H1 (cell line): Measurements from ENCODE around the gene ECSIT. TPM values are rescaled to one million over a fixed set of nuclear protein-coding genes. Genes with fewer than 3 reads are reported as not detected.

Source experiments
- CTCF ChIA-PET: fragments of 300-600 bp; sonication (Branson Sonifier 250); formaldehyde crosslinking; loops from one replicate; lab custom pipeline; 2021; ENCODE audit not compliant: partially characterized antibody; lab: Charles Lee
- POLR2A ChIA-PET: fragments of 300-600 bp; sonication (Branson Sonifier 250); formaldehyde crosslinking; loops from one replicate; lab custom pipeline; 2021; ENCODE audit warnings: inconsistent platforms; ENCODE audit not compliant: partially characterized antibody; lab: Charles Lee
- DNase-seq, 2 experiments: peaks; one replicate each; pipeline versions ENCODE4 v3.0.0 to v3.0.0-alpha.2; 2010 to 2022; ENCODE audit warnings: low spot score in 2 of 2, low read depth in 1 of 2, mixed read lengths in 1 of 2
- FAIRE-seq: peaks from 2 replicates; lab custom pipeline; 2011; peaks lifted over from hg19 to GRCh38; lab: Jason Lieb, UNC
- H2AFZ ChIP-seq: 2 replicates; pipeline ENCODE4 v1.8.1; 2012; ENCODE audit warnings: low read length, inconsistent platforms
- H2AK5ac ChIP-seq: 2 replicates; pipeline ENCODE4 v1.6.1; 2013; ENCODE audit warnings: low read depth, low read length
- H2BK120ac ChIP-seq: replicated peaks from 2 replicates; pipeline ENCODE3; 2013; ENCODE audit warnings: low read depth, low read length, inconsistent platforms
- H2BK12ac ChIP-seq: 2 replicates; pipeline ENCODE4 v1.6.1; 2013; ENCODE audit warnings: low read depth, low read length
- H2BK15ac ChIP-seq: 2 replicates; pipeline ENCODE4 v1.6.1; 2013; ENCODE audit warnings: low read length
- H2BK20ac ChIP-seq: 2 replicates; pipeline ENCODE4 v1.6.1; 2013; ENCODE audit warnings: low read length
- H2BK5ac ChIP-seq: 2 replicates; pipeline ENCODE4 v1.6.1; 2013; ENCODE audit warnings: low read depth, low read length
- H3K14ac ChIP-seq: 2 replicates; pipeline ENCODE4 v1.6.1; 2013; ENCODE audit warnings: inconsistent platforms; ENCODE audit not compliant: insufficient read length
- H3K18ac ChIP-seq: 2 replicates; pipeline ENCODE4 v1.6.1; 2013; ENCODE audit warnings: low read length; ENCODE audit errors: extremely low read depth
- H3K23ac ChIP-seq: 2 replicates; pipeline ENCODE4 v1.6.1; 2013; ENCODE audit warnings: inconsistent platforms; ENCODE audit not compliant: insufficient read length
- H3K23me2 ChIP-seq: 2 replicates; pipeline ENCODE4 v1.6.1; 2013; ENCODE audit warnings: low read depth, low read length
- H3K27ac ChIP-seq: 2 replicates; pipeline ENCODE4 v1.6.1; 2011; ENCODE audit warnings: low read depth, low read length, inconsistent platforms
- H3K27me3 ChIP-seq, 4 experiments: replicated peaks in 1 of 4; 1 replicate in 1 of 4; 2 replicates in 3 of 4; pipeline versions ENCODE4 v1.6.1 to v1.8.1; 2011 to 2013; ENCODE audit warnings: low read length in 3 of 4, mild to moderate bottlenecking in 3 of 4, inconsistent platforms in 2 of 4, mixed read lengths in 2 of 4, moderate library complexity in 1 of 4; ENCODE audit not compliant: control insufficient read depth in 3 of 4, insufficient read depth in 3 of 4; ENCODE audit errors: extremely low read depth in 1 of 4
- H3K36me3 ChIP-seq, 4 experiments: 2 replicates each; pipeline versions ENCODE4 v1.6.1 to v1.8.1; 2011 to 2013; ENCODE audit warnings: mild to moderate bottlenecking in 4 of 4, low read length in 3 of 4, moderate library complexity in 2 of 4, control low read depth in 1 of 4, inconsistent platforms in 1 of 4; ENCODE audit not compliant: insufficient read depth in 4 of 4, control insufficient read depth in 2 of 4
- H3K4ac ChIP-seq: replicated peaks from 2 replicates; pipeline ENCODE3; 2013; ENCODE audit warnings: low read length, low read depth, mixed read lengths, inconsistent platforms; ENCODE audit not compliant: insufficient read length
- H3K4me1 ChIP-seq, 4 experiments: replicated peaks in 1 of 4; 1 replicate in 1 of 4; 2 replicates in 3 of 4; pipeline versions ENCODE4 v1.6.1 to v1.8.1; 2011 to 2013; ENCODE audit warnings: low read length in 3 of 4, inconsistent platforms in 2 of 4, mixed read lengths in 1 of 4; ENCODE audit not compliant: insufficient read depth in 4 of 4, control insufficient read depth in 3 of 4
- H3K4me2 ChIP-seq, 2 experiments: 2 replicates each; pipeline versions ENCODE4 v1.6.1 to v1.8.1; 2011 to 2013; ENCODE audit warnings: low read depth in 2 of 2, low read length in 2 of 2, control low read depth in 1 of 2, inconsistent platforms in 1 of 2, mild to moderate bottlenecking in 1 of 2; ENCODE audit not compliant: insufficient read depth in 1 of 2
- H3K4me3 ChIP-seq, 4 experiments: fragments of 200-600, 300-600 bp in 1 of 4; sonication (generic), shearing (Covaris generic), sonication (Bioruptor Twin) in 1 of 4; 2 replicates each; pipeline versions ENCODE4 v1.5.1 to v1.8.1; 2011 to 2016; ENCODE audit warnings: low read length in 4 of 4, low read depth in 3 of 4, control low read depth in 2 of 4, inconsistent platforms in 2 of 4, mild to moderate bottlenecking in 2 of 4, mixed read lengths in 1 of 4, moderate library complexity in 1 of 4; ENCODE audit not compliant: insufficient read depth in 2 of 4; ENCODE audit errors: extremely low read depth in 1 of 4
- H3K56ac ChIP-seq: replicated peaks from 2 replicates; pipeline ENCODE3; 2013; ENCODE audit warnings: low read depth, mild to moderate bottlenecking, mixed read lengths, low read length, inconsistent platforms; ENCODE audit not compliant: insufficient read length
- H3K79me1 ChIP-seq: 2 replicates; pipeline ENCODE4 v1.6.1; 2013; ENCODE audit warnings: low read depth, low read length, control low read depth
- H3K79me2 ChIP-seq, 2 experiments: 2 replicates each; pipeline versions ENCODE4 v1.6.1 to v1.8.1; 2012 to 2013; ENCODE audit warnings: low read length in 2 of 2, mild to moderate bottlenecking in 2 of 2, inconsistent platforms in 1 of 2; ENCODE audit not compliant: insufficient read depth in 2 of 2, control insufficient read depth in 1 of 2
- H3K9ac ChIP-seq, 4 experiments: replicated peaks in 1 of 4; 1 replicate in 1 of 4; 2 replicates in 3 of 4; pipeline versions ENCODE4 v1.6.1 to v1.8.1; 2011 to 2013; ENCODE audit warnings: low read depth in 3 of 4, low read length in 3 of 4, control low read depth in 2 of 4, mild to moderate bottlenecking in 2 of 4, moderate library complexity in 2 of 4, inconsistent platforms in 1 of 4; ENCODE audit errors: extremely low read depth in 1 of 4
- H3K9me3 ChIP-seq, 2 experiments: 2 replicates each; pipeline versions ENCODE4 v1.6.1 to v1.8.1; 2012 to 2013; ENCODE audit warnings: mild to moderate bottlenecking in 2 of 2, moderate library complexity in 2 of 2, control low read depth in 1 of 2, inconsistent platforms in 1 of 2, low read depth in 1 of 2, low read length in 1 of 2, mixed read lengths in 1 of 2; ENCODE audit not compliant: insufficient read depth in 2 of 2
- H4K20me1 ChIP-seq, 2 experiments: replicated peaks in 1 of 2; 2 replicates each; pipeline versions ENCODE3 to v1.8.1; 2011 to 2013; ENCODE audit warnings: inconsistent platforms in 2 of 2, low read length in 2 of 2, mild to moderate bottlenecking in 1 of 2; ENCODE audit not compliant: insufficient read depth in 2 of 2, control insufficient read depth in 1 of 2
- H4K5ac ChIP-seq: 2 replicates; pipeline ENCODE4 v1.6.1; 2013; ENCODE audit warnings: low read length, low read depth, mixed read lengths, inconsistent platforms; ENCODE audit not compliant: insufficient read length
- H4K8ac ChIP-seq: 2 replicates; pipeline ENCODE4 v1.8.0; 2013; ENCODE audit warnings: mild to moderate bottlenecking, moderate library complexity, low read length, inconsistent platforms; ENCODE audit not compliant: insufficient read depth; ENCODE audit errors: extremely low read depth
- H4K91ac ChIP-seq: replicated peaks from 2 replicates; pipeline ENCODE3; 2013; ENCODE audit warnings: low read length, mixed read lengths, inconsistent platforms; ENCODE audit not compliant: insufficient read length
- BACH1 ChIP-seq: IDR thresholded peaks from 2 replicates; pipeline ENCODE4 v1.6.1; 2012; ENCODE audit warnings: low read length, improper control_type of control experiment
- EP300 ChIP-seq, 2 experiments: IDR thresholded peaks; 1 replicate in 1 of 2; 2 replicates in 1 of 2; pipeline ENCODE4 v1.6.1; 2011 to 2012; ENCODE audit warnings: low read depth in 2 of 2, low read length in 2 of 2, mild to moderate bottlenecking in 2 of 2, borderline replicate concordance in 1 of 2, inconsistent platforms in 1 of 2, moderate library complexity in 1 of 2
- GTF2F1 ChIP-seq: IDR thresholded peaks from 2 replicates; pipeline ENCODE4 v1.6.1; 2012; ENCODE audit warnings: low read depth, low read length, improper control_type of control experiment, borderline replicate concordance
- KDM4A ChIP-seq: IDR thresholded peaks from one replicate; pipeline ENCODE4 v1.7.1; 2012; ENCODE audit warnings: low read depth, mild to moderate bottlenecking, moderate library complexity, low read length, inconsistent platforms; ENCODE audit not compliant: severe bottlenecking
- KDM5A ChIP-seq: fragments of 200-600 bp; IDR thresholded peaks from 2 replicates; pipeline ENCODE4 v1.7.1; 2012; ENCODE audit warnings: mild to moderate bottlenecking, low read length, inconsistent platforms, mixed read lengths
- POLR2A ChIP-seq, 2 experiments: IDR thresholded peaks; 1 replicate in 1 of 2; 2 replicates in 1 of 2; pipeline ENCODE4 v1.6.1; 2011; ENCODE audit warnings: low read depth in 2 of 2, low read length in 2 of 2, mild to moderate bottlenecking in 2 of 2; ENCODE audit errors: control extremely low read depth in 1 of 2
- RAD21 ChIP-seq, 2 experiments: IDR thresholded peaks in 1 of 2; conservative IDR thresholded peaks in 1 of 2; 2 replicates each; pipeline ENCODE4 v1.6.1; 2011; ENCODE audit warnings: low read depth in 2 of 2, low read length in 2 of 2, improper control_type of control experiment in 1 of 2, inconsistent platforms in 1 of 2, mild to moderate bottlenecking in 1 of 2, moderate library complexity in 1 of 2
- RFX5 ChIP-seq: IDR thresholded peaks from 2 replicates; pipeline ENCODE4 v1.6.1; 2011; ENCODE audit warnings: low read depth, low read length, improper control_type of control experiment, borderline replicate concordance
- SIN3A ChIP-seq, 2 experiments: IDR thresholded peaks in 1 of 2; conservative IDR thresholded peaks in 1 of 2; 2 replicates each; pipeline ENCODE4 v1.6.1; 2011 to 2012; ENCODE audit warnings: low read length in 2 of 2, improper control_type of control experiment in 1 of 2, low read depth in 1 of 2, mild to moderate bottlenecking in 1 of 2
- SIRT6 ChIP-seq: IDR thresholded peaks from one replicate; pipeline ENCODE4 v1.7.1; 2012; ENCODE audit warnings: low read length, inconsistent platforms
- WGBS, 2 experiments: shearing (Covaris generic) in 1 of 2; methylation state at CpG; one replicate each; pipeline versions ENCODE4 v1.1.6 to v1.1.7; 2013 to 2015; ENCODE audit warnings: low lambda C conversion rate in 2 of 2, mixed read lengths in 2 of 2, inconsistent platforms in 1 of 2, low coverage in 1 of 2, missing lambda C conversion rate in 1 of 2; ENCODE audit not compliant: insufficient replicate concordance in 2 of 2, insufficient coverage in 1 of 2, insufficient read length in 1 of 2; ENCODE audit errors: extremely low coverage in 1 of 2, missing lambda C conversion rate in 1 of 2; 5-methylcytosine and 5-hydroxymethylcytosine counted together
- polyA plus RNA-seq, 7 experiments: library from polyadenylated mRNA; depleted of rRNA in 3 of 7; stranded (reverse) in 5 of 7; unstranded in 2 of 7; fragments of >200 nt in 5 of 7; fragments of 200-250 nt in 2 of 7; gene quantifications; 1 replicate in 5 of 7; 2 replicates in 1 of 7; 4 replicates in 1 of 7; pipeline versions ENCODE4 v1.2.1 to v1.2.3, GENCODE V29; 2011 to 2013; ENCODE audit warnings: missing spikeins in 2 of 7, mixed read lengths in 2 of 7
- total RNA-seq: library from RNA; stranded (reverse); fragmentation: NEBNext Ultra II Directional; extraction: Animal tissue kit (Norgen Biotek cat#: 25700); gene quantifications from 2 replicates; pipeline ENCODE4 v1.2.1, GENCODE V29; 2021

The ECSIT gene
- total and polyA plus RNA-seq, 2 of the 8 experiments (the other 6 are each of a cell fraction or from before 2014, with no cell fraction given): 55.7 to 74.1 TPM

DNA sequence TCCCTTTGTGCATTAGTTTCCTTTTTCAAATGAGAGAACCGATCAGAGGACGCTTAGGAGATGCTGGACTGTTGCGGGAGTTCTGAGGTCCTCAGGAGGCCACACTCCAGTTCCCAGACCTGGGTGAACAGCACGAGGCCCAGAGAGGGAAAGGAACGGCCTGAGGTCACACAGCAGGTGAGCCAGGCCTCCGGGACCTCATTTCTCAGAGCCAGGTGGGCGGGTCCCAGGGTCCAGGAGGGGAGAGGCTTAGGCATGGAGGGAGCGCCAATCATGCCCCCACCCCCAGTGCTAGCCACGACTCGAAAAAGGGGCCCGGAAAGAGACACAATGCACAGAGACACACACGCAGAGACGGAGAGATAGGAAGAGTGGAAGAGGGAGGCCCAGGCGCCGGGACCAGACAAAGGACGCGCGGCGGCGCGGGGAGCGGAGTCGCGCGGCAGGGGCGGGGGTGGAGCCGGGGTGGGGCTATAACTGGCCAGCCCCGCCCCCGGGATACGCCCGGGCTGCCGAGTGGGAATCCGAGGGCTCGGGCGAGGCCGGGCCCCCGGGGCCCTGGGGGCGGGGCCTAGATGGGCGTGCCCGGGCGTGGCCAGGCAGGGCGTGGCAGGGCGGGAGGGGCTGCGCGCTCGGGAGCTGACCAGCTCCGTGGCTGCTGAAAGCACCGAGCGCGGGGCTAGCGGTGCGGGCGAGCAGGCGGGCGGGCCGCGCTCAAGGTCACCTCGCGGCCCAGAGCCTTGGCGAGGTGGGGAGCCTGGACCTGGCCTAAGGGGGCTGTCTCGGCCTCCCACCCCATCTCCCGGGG, 49.6 kb downstream of the ECSIT start:
- POLR2A ChIA-PET: interaction anchor here (0.7 to 3.9 kb wide), 8 partner anchors 11 to 219 kb away, joined by 3 to 20 read pairs (median 6); partner anchors contain the start of gene SWSAP1
- peaks cover 7% of the 10 kb centered on the region; the same call in 1 of the 2 replicates for H3K23me2 ChIP-seq
- TF ChIP-seq POLR2A (IDR thresholded peaks at IDR 0.05; ENCODE audit: control extremely low read depth in 1 of 2, low read depth in 2 of 2, low read length in 2 of 2) (no peak; a peak in 1 of 3 replicates), KDM5A (no peak), RAD21 (IDR thresholded peaks at IDR 0.05 in 1 of 2, conservative IDR thresholded peaks at IDR 0.05 in 1 of 2; ENCODE audit: low read depth in 2 of 2, low read length in 2 of 2) (peak in 1 of 2 experiments; percentile 11; a peak in 1 of 4 replicates), EP300 (IDR thresholded peaks at IDR 0.05; ENCODE audit: borderline replicate concordance in 1 of 2, low read depth in 2 of 2, low read length in 2 of 2) (peak in 1 of 2 experiments; percentile 63; a peak in 1 of 3 replicates), SIRT6 (no peak), SIN3A (conservative IDR thresholded peaks at IDR 0.05 in 1 of 2, IDR thresholded peaks at IDR 0.05 in 1 of 2; ENCODE audit: low read depth in 1 of 2, low read length in 2 of 2) (peak in 1 of 2 experiments; percentile 94; a peak in 2 of 4 replicates), KDM4A (peak; percentile 41), RFX5 (no peak), GTF2F1 (no peak), BACH1 (no peak; the same call in 1 of the 2 replicates)

More for the DNA sequence above, 49.6 kb downstream of the ECSIT start:
- no peaks in the 10 kb centered on the region for H3K79me1 ChIP-seq
- H3K9ac ChIP-seq: no peak overlapping the region
- H2AFZ ChIP-seq: no peak overlapping the region; the same call in 1 of the 2 replicates
- peaks cover 0 to 7% of the 10 kb centered on the region in 2 experiments for H4K20me1 ChIP-seq
- H3K79me2 ChIP-seq: no peaks in the 10 kb centered on the region
- CTCF ChIA-PET: interaction anchor here (1.0 kb wide), 1 partner anchor 98 kb away, joined by 4 read pairs; no protein-coding TSS in a partner anchor
- peak overlapping the region; percentile 70 for H4K91ac ChIP-seq
- H3K14ac ChIP-seq: no peak overlapping the region
- H2BK5ac ChIP-seq: no peak overlapping the region
- peak overlapping the region; percentile 60; the same call in 1 of the 2 replicates for H4K8ac ChIP-seq
- no peak overlapping the region for H2BK15ac ChIP-seq
- H3K27ac ChIP-seq: no peak overlapping the region
- H2BK120ac ChIP-seq: no peak overlapping the region
- H3K36me3 ChIP-seq: no peaks in the 10 kb centered on the region; a peak in 1 of 8 replicates
- peaks cover 0 to 17% (median 5%) of the 10 kb centered on the region in 4 experiments; a peak in 5 of 7 replicates for H3K4me1 ChIP-seq
- peak overlapping the region; percentile 34 to 65; a peak in 3 of 4 replicates for H3K4me2 ChIP-seq
- 0 out of 2 replicates have a peak overlapping the region, but pooled peaks have one; percentile 75 for H2AK5ac ChIP-seq
- no peak overlapping the region for H2BK20ac ChIP-seq
- 43% methylated on average over 18 of the region's 62 CpGs; no CpG with 5 or more reads in 1 of the 2 experiments for WGBS, 2 experiments
- peak overlapping the region; percentile 60; the same call in 1 of the 2 replicates for H2BK12ac ChIP-seq
- H3K4me3 ChIP-seq: peak overlapping the region in 2 of 4 experiments; percentile 28 to 58; a peak in 5 of 8 replicates
- peaks cover 20 to 26% (median 23%) of the 10 kb centered on the region in 4 experiments for H3K27me3 ChIP-seq
- H3K18ac ChIP-seq: peak overlapping the region; percentile 68
- H3K23ac ChIP-seq: no peak overlapping the region
- no peaks in the 10 kb centered on the region; a peak in 1 of 4 replicates for H3K9me3 ChIP-seq
- FAIRE-seq (no peak), DNase-seq (peak; percentile 67 to 97)
- H3K56ac ChIP-seq: no peak overlapping the region
- H3K4ac ChIP-seq: peak overlapping the region; percentile 32
- no peak overlapping the region for H4K5ac ChIP-seq
